Esophagus squamous epithelium (tissue), 4 donors: Measurements from ENCODE around the gene SAA1.

Experiments used
- POLR2A ChIP-seq, 4 donors: fragments of 450-650 bp; IDR thresholded peaks; one replicate each; pipeline ENCODE4 v1.6.1; 2017; ENCODE audit warnings: antibody characterized with exemption in 4 of 4, mild to moderate bottlenecking in 4 of 4, moderate library complexity in 3 of 4
- TF ChIP-seq, protein P1 (sequence below), 6 experiments: fragments of 450-650 bp in 4 of 6; fragments of 200-600 bp in 2 of 6; sonication (generic) in 2 of 6; IDR thresholded peaks; one replicate each; pipeline ENCODE4 v1.5.1; 2016 to 2019; ENCODE audit warnings: antibody characterized with exemption in 6 of 6, mild to moderate bottlenecking in 4 of 6, moderate library complexity in 4 of 6

DNA sequence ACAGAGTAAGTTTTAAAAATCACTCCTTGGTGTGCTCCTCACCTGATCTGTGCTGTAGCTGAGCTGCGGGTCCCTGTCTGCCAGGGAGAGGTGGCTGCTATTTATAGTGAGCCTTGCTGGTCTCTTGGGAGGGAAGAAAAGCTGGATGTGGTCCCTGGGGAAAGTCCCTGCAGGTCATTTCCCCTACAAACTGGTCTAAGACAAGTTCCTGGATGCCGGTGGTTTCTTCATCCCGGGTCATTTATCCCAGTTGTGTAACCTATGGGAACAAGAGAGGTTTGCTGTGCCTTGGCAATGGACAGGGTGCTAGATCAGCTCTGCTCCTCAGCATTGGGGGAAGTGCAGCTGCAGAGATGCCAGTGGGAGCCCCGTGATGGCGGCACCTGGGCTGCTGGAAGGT, 17.5 kb upstream of the SAA1 start, which contains the start of gene SAA2:
- TF ChIP-seq, protein P1, sequence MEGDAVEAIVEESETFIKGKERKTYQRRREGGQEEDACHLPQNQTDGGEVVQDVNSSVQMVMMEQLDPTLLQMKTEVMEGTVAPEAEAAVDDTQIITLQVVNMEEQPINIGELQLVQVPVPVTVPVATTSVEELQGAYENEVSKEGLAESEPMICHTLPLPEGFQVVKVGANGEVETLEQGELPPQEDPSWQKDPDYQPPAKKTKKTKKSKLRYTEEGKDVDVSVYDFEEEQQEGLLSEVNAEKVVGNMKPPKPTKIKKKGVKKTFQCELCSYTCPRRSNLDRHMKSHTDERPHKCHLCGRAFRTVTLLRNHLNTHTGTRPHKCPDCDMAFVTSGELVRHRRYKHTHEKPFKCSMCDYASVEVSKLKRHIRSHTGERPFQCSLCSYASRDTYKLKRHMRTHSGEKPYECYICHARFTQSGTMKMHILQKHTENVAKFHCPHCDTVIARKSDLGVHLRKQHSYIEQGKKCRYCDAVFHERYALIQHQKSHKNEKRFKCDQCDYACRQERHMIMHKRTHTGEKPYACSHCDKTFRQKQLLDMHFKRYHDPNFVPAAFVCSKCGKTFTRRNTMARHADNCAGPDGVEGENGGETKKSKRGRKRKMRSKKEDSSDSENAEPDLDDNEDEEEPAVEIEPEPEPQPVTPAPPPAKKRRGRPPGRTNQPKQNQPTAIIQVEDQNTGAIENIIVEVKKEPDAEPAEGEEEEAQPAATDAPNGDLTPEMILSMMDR (IDR thresholded peaks at IDR 0.05), result no peak
- TF ChIP-seq POLR2A (IDR thresholded peaks at IDR 0.05), result no peak
